H1 (cell line): Measurements from ENCODE around the gene PPM1L. TPM values are rescaled to one million over a fixed set of nuclear protein-coding genes. Genes with fewer than 3 reads are reported as not detected.

Experiments
- ASH2L ChIP-seq: fragments of 200-600, 300-600 bp; sonication (generic); IDR thresholded peaks from one replicate; pipeline ENCODE4 v1.7.1; 2017; ENCODE audit warnings: low read length
- CHD1 ChIP-seq: IDR thresholded peaks from 2 replicates; pipeline ENCODE4 v1.6.1; 2012; ENCODE audit warnings: low read depth, low read length, improper control_type of control experiment
- GABPA ChIP-seq: IDR thresholded peaks from 2 replicates; pipeline ENCODE4 v1.6.1; 2011; ENCODE audit warnings: mild to moderate bottlenecking, low read length, moderate library complexity, borderline replicate concordance; ENCODE audit not compliant: insufficient read depth
- RAD21 ChIP-seq, 2 experiments: IDR thresholded peaks in 1 of 2; conservative IDR thresholded peaks in 1 of 2; 2 replicates each; pipeline ENCODE4 v1.6.1; 2011; ENCODE audit warnings: low read depth in 2 of 2, low read length in 2 of 2, improper control_type of control experiment in 1 of 2, inconsistent platforms in 1 of 2, mild to moderate bottlenecking in 1 of 2, moderate library complexity in 1 of 2
- polyA plus RNA-seq, 7 experiments: library from polyadenylated mRNA; depleted of rRNA in 3 of 7; stranded (reverse) in 5 of 7; unstranded in 2 of 7; fragments of >200 nt in 5 of 7; fragments of 200-250 nt in 2 of 7; gene quantifications; 1 replicate in 5 of 7; 2 replicates in 1 of 7; 4 replicates in 1 of 7; pipeline versions ENCODE4 v1.2.1 to v1.2.3, GENCODE V29; 2011 to 2013; ENCODE audit warnings: missing spikeins in 2 of 7, mixed read lengths in 2 of 7
- total RNA-seq: library from RNA; stranded (reverse); fragmentation: NEBNext Ultra II Directional; extraction: Animal tissue kit (Norgen Biotek cat#: 25700); gene quantifications from 2 replicates; pipeline ENCODE4 v1.2.1, GENCODE V29; 2021

Gene PPM1L
- total and polyA plus RNA-seq, 2 of the 8 experiments (the other 6 are each of a cell fraction or from before 2014, with no cell fraction given) = 2.8 to 18.1 TPM

DNA sequence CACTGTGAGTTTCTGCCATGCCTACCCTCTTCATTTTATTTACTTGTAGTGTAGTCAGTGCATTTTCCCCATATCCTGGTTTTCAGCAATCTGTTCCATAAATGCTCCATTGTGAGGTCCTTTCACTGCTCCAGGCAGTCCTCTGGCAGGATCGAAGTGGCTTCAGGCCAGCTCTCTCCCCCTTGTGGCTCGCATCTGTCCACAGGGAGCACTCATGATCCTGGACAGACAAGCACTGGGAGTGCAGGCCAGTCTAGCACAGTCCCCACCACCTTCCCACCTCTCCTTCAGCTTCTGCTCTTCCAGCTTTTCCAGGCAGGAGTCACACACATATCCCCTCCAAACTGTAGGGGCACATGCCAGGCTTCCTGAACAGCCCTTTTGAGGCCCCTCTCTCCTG is 173.6 kb downstream of the PPM1L start (continued):
- TF ChIP-seq CHD1 (no peak), GABPA (no peak), ASH2L (no peak), RAD21 (IDR thresholded peaks at IDR 0.05 in 1 of 2, conservative IDR thresholded peaks at IDR 0.05 in 1 of 2; ENCODE audit: low read depth in 2 of 2, low read length in 2 of 2) (peak in 1 of 2 experiments; percentile 16; a peak in 2 of 4 replicates)
